PC-9 (cell line): ENCODE measurements around the gene OSBPL8. TPM values are rescaled to one million over a fixed set of nuclear protein-coding genes. Genes with fewer than 3 reads are reported as not detected.
"Not testable (repeated sequence)": the region's sequence is repeated elsewhere in the genome, so short reads cannot be mapped to it uniquely, and the experiment has no call there.

ENCODE experiments used
- BruUV-seq: library from RNA; stranded (reverse); fragments of 400-500 nt; replicated peaks from 2 replicates; lab custom pipeline; 2021; lab: Mats Ljungman, UMichigan
- CTCF ChIA-PET: fragments of 300-600 bp; sonication (Branson Sonifier 250); formaldehyde crosslinking; loops from one replicate; lab custom pipeline; 2022; ENCODE audit warnings: antibody characterized with exemption; lab: Charles Lee
- POLR2A ChIA-PET: fragments of 300-600 bp; sonication (Branson Sonifier 250); formaldehyde crosslinking; loops from one replicate; lab custom pipeline; 2022; ENCODE audit warnings: antibody characterized with exemption; ENCODE audit not compliant: unreplicated experiment; lab: Charles Lee
- DNase-seq, 2 experiments: peaks; one replicate each; pipeline versions ENCODE4 v3.0.0 to v3.0.0-alpha.2; 2015 to 2022; ENCODE audit warnings: mixed read lengths in 1 of 2
- H2AFZ ChIP-seq: fragments of 200-600 bp; sonication (generic); 2 replicates; pipeline ENCODE4 v1.8.1; 2017; ENCODE audit warnings: antibody characterized with exemption
- H3F3A ChIP-seq: fragments of 200-600 bp; sonication (generic); 2 replicates; pipeline ENCODE4 v1.8.1; 2017; ENCODE audit warnings: antibody characterized with exemption, mild to moderate bottlenecking, low read depth; ENCODE audit not compliant: insufficient read depth
- H3K27ac ChIP-seq: fragments of 200-600 bp; sonication (generic); 2 replicates; pipeline ENCODE4 v1.6.1; 2016; ENCODE audit warnings: mixed run types
- H3K27me3 ChIP-seq: fragments of 200-600 bp; sonication (generic); 2 replicates; pipeline ENCODE4 v1.6.1; 2016; ENCODE audit warnings: low read depth, mixed run types; ENCODE audit not compliant: insufficient read depth
- H3K36me3 ChIP-seq: fragments of 200-600 bp; sonication (generic); 2 replicates; pipeline ENCODE4 v1.6.1; 2016; ENCODE audit warnings: low read depth, mixed run types
- H3K4me1 ChIP-seq: fragments of 200-600 bp; sonication (generic); replicated peaks from 2 replicates; pipeline ENCODE4 v1.6.1; 2016; ENCODE audit warnings: mixed run types; ENCODE audit not compliant: insufficient read depth
- H3K4me2 ChIP-seq: fragments of 200-600 bp; sonication (generic); 2 replicates; pipeline ENCODE4 v1.6.1; 2017; ENCODE audit warnings: mixed run types
- H3K4me3 ChIP-seq: fragments of 200-600 bp; sonication (generic); 2 replicates; pipeline ENCODE4 v1.6.1; 2016; ENCODE audit warnings: mixed run types
- H3K79me2 ChIP-seq: fragments of 200-600 bp; sonication (generic); 2 replicates; pipeline ENCODE4 v1.6.1; 2017; ENCODE audit warnings: low read depth, mixed run types
- H3K9me2 ChIP-seq: fragments of 200-600 bp; sonication (generic); 2 replicates; pipeline ENCODE4 v1.8.1; 2017; ENCODE audit warnings: mild to moderate bottlenecking; ENCODE audit not compliant: insufficient read depth
- H3K9me3 ChIP-seq: fragments of 200-600 bp; sonication (generic); 2 replicates; pipeline ENCODE4 v1.8.1; 2016; ENCODE audit warnings: low read depth; ENCODE audit not compliant: insufficient read depth
- H4K20me1 ChIP-seq: fragments of 200-600 bp; sonication (generic); 2 replicates; pipeline ENCODE4 v1.8.1; 2017; ENCODE audit not compliant: insufficient read depth
- EZH2 ChIP-seq: fragments of 200-600 bp; sonication (generic); IDR thresholded peaks from 2 replicates; pipeline ENCODE4 v1.8.0; 2017; ENCODE audit warnings: antibody characterized with exemption, low read depth
- intact Hi-C: fragments of 100-400 bp; cut with micrococcal nuclease; formaldehyde crosslinking; loops from one replicate; pipeline ENCODE4 v1.10.0; 2022; ENCODE audit not compliant: unreplicated experiment
- total RNA-seq: library from RNA; stranded (reverse); gene quantifications from 2 replicates; pipeline ENCODE4 v1.2.3, GENCODE V29; 2021
- TF ChIP-seq, protein P1 (sequence below): fragments of 200-600 bp; sonication (generic); conservative IDR thresholded peaks from 2 replicates; pipeline ENCODE4 v1.6.1; 2017; ENCODE audit warnings: mixed run types, antibody characterized with exemption, mild to moderate bottlenecking, moderate library complexity

Gene OSBPL8
- total RNA-seq, 1 experiment from 2014 or later = 53.2 TPM

DNA sequence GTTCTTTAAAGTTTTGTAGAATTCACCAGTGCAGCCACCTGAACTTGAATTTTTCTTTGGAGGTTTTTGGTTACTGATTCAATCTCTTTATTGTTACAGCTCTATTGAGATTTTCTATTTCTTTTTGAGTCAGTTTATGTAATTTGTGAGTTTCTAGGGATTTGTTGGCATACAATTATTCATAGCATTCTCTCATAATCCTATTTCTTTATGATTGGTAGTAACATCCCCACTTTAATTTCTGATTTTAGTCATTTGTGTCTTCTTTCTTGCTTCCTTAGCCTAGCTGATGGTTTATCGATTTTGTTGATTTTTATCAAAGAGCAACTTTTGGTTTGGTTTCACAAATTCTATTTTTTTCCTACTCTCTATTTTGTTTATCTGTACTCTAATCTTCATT is 193.4 kb downstream of the OSBPL8 start:
- no TSS peak for BruUV-seq
- DNase-seq = no peak
- intact Hi-C loops = no loop called here
- no peaks in the 10 kb centered on the region for H3F3A ChIP-seq
- H3K27ac ChIP-seq = no peak overlapping the region
- no peak overlapping the region for H3K4me2 ChIP-seq
- H4K20me1 ChIP-seq = no peaks in the 10 kb centered on the region
- H3K27me3 ChIP-seq = no peaks in the 10 kb centered on the region
- H3K79me2 ChIP-seq = no peaks in the 10 kb centered on the region
- H3K9me2 ChIP-seq = no peaks in the 10 kb centered on the region
- CTCF ChIA-PET = no interaction called here
- H3K4me3 ChIP-seq = no peak overlapping the region
- TF ChIP-seq, protein P1, sequence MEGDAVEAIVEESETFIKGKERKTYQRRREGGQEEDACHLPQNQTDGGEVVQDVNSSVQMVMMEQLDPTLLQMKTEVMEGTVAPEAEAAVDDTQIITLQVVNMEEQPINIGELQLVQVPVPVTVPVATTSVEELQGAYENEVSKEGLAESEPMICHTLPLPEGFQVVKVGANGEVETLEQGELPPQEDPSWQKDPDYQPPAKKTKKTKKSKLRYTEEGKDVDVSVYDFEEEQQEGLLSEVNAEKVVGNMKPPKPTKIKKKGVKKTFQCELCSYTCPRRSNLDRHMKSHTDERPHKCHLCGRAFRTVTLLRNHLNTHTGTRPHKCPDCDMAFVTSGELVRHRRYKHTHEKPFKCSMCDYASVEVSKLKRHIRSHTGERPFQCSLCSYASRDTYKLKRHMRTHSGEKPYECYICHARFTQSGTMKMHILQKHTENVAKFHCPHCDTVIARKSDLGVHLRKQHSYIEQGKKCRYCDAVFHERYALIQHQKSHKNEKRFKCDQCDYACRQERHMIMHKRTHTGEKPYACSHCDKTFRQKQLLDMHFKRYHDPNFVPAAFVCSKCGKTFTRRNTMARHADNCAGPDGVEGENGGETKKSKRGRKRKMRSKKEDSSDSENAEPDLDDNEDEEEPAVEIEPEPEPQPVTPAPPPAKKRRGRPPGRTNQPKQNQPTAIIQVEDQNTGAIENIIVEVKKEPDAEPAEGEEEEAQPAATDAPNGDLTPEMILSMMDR = no peak
- TF ChIP-seq EZH2 = no peak
- 0 out of 2 replicates have a peak, but pooled peaks cover 5% of the 10 kb centered on the region for H3K36me3 ChIP-seq
- no peak overlapping the region for H2AFZ ChIP-seq
- 0 out of 2 replicates have a peak, but pooled peaks cover 6% of the 10 kb centered on the region for H3K9me3 ChIP-seq
- H3K4me1 ChIP-seq = no peaks in the 10 kb centered on the region
- POLR2A ChIA-PET = no interaction called here

DNA sequence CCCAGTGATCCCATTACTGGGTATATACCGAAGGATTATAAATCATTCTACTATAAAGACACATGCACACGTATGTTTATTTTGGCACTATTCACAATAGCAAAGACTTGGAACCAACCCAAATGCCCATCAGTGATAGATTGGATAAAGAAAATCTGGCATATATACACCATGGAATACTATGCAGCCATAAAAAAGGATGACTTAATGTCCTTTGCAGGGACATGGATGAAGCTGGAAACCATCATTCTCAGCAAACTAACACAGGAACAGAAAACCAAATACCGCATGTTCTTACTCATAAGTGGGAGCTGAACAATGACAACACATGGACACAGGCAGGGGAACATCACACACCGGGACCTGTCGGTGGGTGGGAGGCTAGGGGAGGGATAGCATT is 195.4 kb downstream of the OSBPL8 start:
- H3K4me2 ChIP-seq, DNase-seq, H3K4me3 ChIP-seq, H3K36me3 ChIP-seq, H3K27ac ChIP-seq, H4K20me1 ChIP-seq, H3K79me2 ChIP-seq, H3K9me3 ChIP-seq, H3K4me1 ChIP-seq, H3K27me3 ChIP-seq, H3K9me2 ChIP-seq, CTCF ChIA-PET, POLR2A ChIA-PET, H3F3A ChIP-seq, intact Hi-C loops, BruUV-seq, H2AFZ ChIP-seq: not testable (repeated sequence)

DNA sequence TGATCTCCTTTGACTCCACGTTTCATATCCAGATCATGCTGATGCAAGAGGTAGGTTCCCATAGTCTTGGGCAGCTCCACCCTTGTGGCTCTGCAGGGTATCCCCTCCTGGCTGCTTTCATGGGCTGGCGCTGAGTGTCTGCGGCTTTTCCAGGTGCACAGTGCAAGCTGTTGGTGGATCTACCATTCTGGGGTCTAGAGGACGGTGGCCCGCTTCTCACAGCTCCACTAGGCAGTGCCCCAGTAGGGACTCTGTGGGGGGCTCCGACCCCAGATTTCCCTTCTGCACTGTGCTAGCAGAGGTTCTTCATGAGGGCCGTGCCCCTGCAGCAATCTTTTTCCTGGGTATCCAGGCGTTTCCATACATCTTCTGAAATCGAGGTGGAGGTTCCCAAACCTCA is 199.3 kb downstream of the OSBPL8 start:
- intact Hi-C loops = no loop called here
- no peaks in the 10 kb centered on the region for H3K4me1 ChIP-seq
- POLR2A ChIA-PET = no interaction called here
- H2AFZ ChIP-seq = no peak overlapping the region
- TF ChIP-seq EZH2 = no peak
- TF ChIP-seq, protein P1 = no peak
- no peaks in the 10 kb centered on the region for H3K27me3 ChIP-seq
- no peak for DNase-seq
- H3K4me3 ChIP-seq = no peak overlapping the region
- no peaks in the 10 kb centered on the region for H3F3A ChIP-seq
- no TSS peak for BruUV-seq
- CTCF ChIA-PET = no interaction called here
- H3K9me3 ChIP-seq = no peaks in the 10 kb centered on the region
- H4K20me1 ChIP-seq = no peaks in the 10 kb centered on the region
- no peaks in the 10 kb centered on the region for H3K79me2 ChIP-seq
- H3K9me2 ChIP-seq = no peaks in the 10 kb centered on the region
- no peak overlapping the region for H3K4me2 ChIP-seq
- no peak overlapping the region for H3K27ac ChIP-seq
- peaks cover 3% of the 10 kb centered on the region; the same call in 1 of the 2 replicates for H3K36me3 ChIP-seq

DNA sequence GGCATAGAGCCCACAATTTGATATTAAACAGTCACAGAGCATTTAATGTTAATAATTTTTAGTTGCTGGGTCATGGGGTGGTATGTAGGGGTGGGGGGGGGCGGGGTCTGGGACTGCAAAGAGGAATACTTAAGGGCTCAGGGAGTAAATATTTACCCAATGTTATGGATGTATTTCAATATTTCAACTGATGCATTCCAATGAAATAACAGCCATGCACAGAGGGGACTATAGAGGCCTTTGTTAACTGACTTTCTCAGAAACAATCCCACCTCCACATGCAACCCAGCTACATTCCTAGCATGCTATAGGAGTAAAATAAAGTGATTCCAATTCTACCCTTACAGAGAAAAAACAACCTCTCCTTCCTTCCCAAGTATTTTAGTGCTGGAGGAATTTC is 203.5 kb downstream of the OSBPL8 start:
- no peaks in the 10 kb centered on the region for H3K27me3 ChIP-seq
- DNase-seq = no peak
- no peaks in the 10 kb centered on the region for H3K79me2 ChIP-seq
- H3K36me3 ChIP-seq = peaks cover 3% of the 10 kb centered on the region; the same call in 1 of the 2 replicates
- no peaks in the 10 kb centered on the region for H3F3A ChIP-seq
- ChIA-PET CTCF (no interaction called here), POLR2A (interaction anchor here (0.6 kb wide), 1 partner anchor 253 kb away, joined by 18 read pairs; no protein-coding TSS in a partner anchor)
- no peaks in the 10 kb centered on the region for H3K9me3 ChIP-seq
- no TSS peak for BruUV-seq
- H3K4me1 ChIP-seq = no peaks in the 10 kb centered on the region
- no peaks in the 10 kb centered on the region for H4K20me1 ChIP-seq
- no peak overlapping the region for H3K27ac ChIP-seq
- no peaks in the 10 kb centered on the region for H3K9me2 ChIP-seq
- no peak overlapping the region for H2AFZ ChIP-seq
- H3K4me2 ChIP-seq = no peak overlapping the region
- intact Hi-C loops = no loop called here
- no peak overlapping the region for H3K4me3 ChIP-seq
- TF ChIP-seq, protein P1 = no peak
- no peak for TF ChIP-seq EZH2
